ENCODE measurements around the gene DMPK.

The DMPK gene

GRCh38 chr19:45825263-45825605 is 42.9 kb upstream of the DMPK start:
- no peak for TF ChIP-seq CTCF (IDR thresholded peaks at IDR 0.05)
- TF ChIP-seq ZFX (IDR thresholded peaks at IDR 0.05; ENCODE audit: borderline replicate concordance) = no peak
- no peak overlapping the region for H3K27ac ChIP-seq

- peak overlapping the region; percentile 18; the same call in 1 of the 2 replicates for H3K27ac ChIP-seq
Measured at GRCh38 chr19:45824531-45825262, 42.4 kb upstream of the DMPK start.

GRCh38 chr19:45824041-45824471 is 41.8 kb upstream of the DMPK start:
- H3K27ac ChIP-seq = peak overlapping the region; percentile 18; the same call in 1 of the 2 replicates
- TF ChIP-seq ZFX (IDR thresholded peaks at IDR 0.05; ENCODE audit: borderline replicate concordance) (no peak), CTCF (IDR thresholded peaks at IDR 0.05) (no peak)

More at GRCh38 chr19:45824531-45825262, 42.4 kb upstream of the DMPK start:
- TF ChIP-seq ZFX (IDR thresholded peaks at IDR 0.05; ENCODE audit: borderline replicate concordance) = no peak
- no peak for TF ChIP-seq CTCF (IDR thresholded peaks at IDR 0.05)

- H3K27ac ChIP-seq = 0 out of 2 replicates have a peak overlapping the region, but pooled peaks have one; percentile 18
- no peak for TF ChIP-seq ZFX (IDR thresholded peaks at IDR 0.05; ENCODE audit: borderline replicate concordance)
- TF ChIP-seq CTCF (IDR thresholded peaks at IDR 0.05) = no peak
Measured at GRCh38 chr19:45823182-45823581, 40.9 kb upstream of the DMPK start.

- H3K27ac ChIP-seq = no peak overlapping the region
- TF ChIP-seq CTCF (IDR thresholded peaks at IDR 0.05) = no peak
- no peak for TF ChIP-seq ZFX (IDR thresholded peaks at IDR 0.05; ENCODE audit: borderline replicate concordance)
Measured at GRCh38 chr19:45822716-45823115, 40.4 kb upstream of the DMPK start.

GRCh38 chr19:45821570-45821969 is 39.3 kb upstream of the DMPK start:
- no peak for TF ChIP-seq CTCF (IDR thresholded peaks at IDR 0.05)
- TF ChIP-seq ZFX (IDR thresholded peaks at IDR 0.05; ENCODE audit: borderline replicate concordance) = no peak

GRCh38 chr19:45821103-45821521 is 38.8 kb upstream of the DMPK start:
- TF ChIP-seq CTCF (IDR thresholded peaks at IDR 0.05) (no peak), ZFX (IDR thresholded peaks at IDR 0.05; ENCODE audit: borderline replicate concordance) (no peak)
- no peak overlapping the region for H3K27ac ChIP-seq

More at GRCh38 chr19:45821570-45821969, 39.3 kb upstream of the DMPK start:
- no peak overlapping the region for H3K27ac ChIP-seq
